ENCODE measurements around the gene ZC3HAV1. TPM values are rescaled to one million over a fixed set of nuclear protein-coding genes. Genes with fewer than 3 reads are reported as not detected.

Gene ZC3HAV1
- total RNA-seq, 4 donors from 2014 or later: 24.4 to 29.7 (median 27.6) TPM

- TF ChIP-seq CTCF (IDR thresholded peaks at IDR 0.05; ENCODE audit: low read depth): no peak
Measured at GRCh38 chr7:139088268-139088667, 21.3 kb downstream of the ZC3HAV1 start.

- TF ChIP-seq CTCF (IDR thresholded peaks at IDR 0.05; ENCODE audit: low read depth): no peak
Measured at GRCh38 chr7:139087212-139087611, 22.3 kb downstream of the ZC3HAV1 start.

- TF ChIP-seq CTCF (IDR thresholded peaks at IDR 0.05; ENCODE audit: low read depth): no peak
Measured at GRCh38 chr7:139086454-139086853, 23.1 kb downstream of the ZC3HAV1 start.

GRCh38 chr7:139084709-139085108, 24.8 kb downstream of the ZC3HAV1 start:
- no peak for TF ChIP-seq CTCF (IDR thresholded peaks at IDR 0.05; ENCODE audit: low read depth)

GRCh38 chr7:139081584-139081983, 27.9 kb downstream of the ZC3HAV1 start:
- no peak for TF ChIP-seq CTCF (IDR thresholded peaks at IDR 0.05; ENCODE audit: low read depth)

GRCh38 chr7:139080905-139081304, 28.6 kb downstream of the ZC3HAV1 start:
- no peak for TF ChIP-seq CTCF (IDR thresholded peaks at IDR 0.05; ENCODE audit: low read depth)

GRCh38 chr7:139079861-139080260, 29.7 kb downstream of the ZC3HAV1 start:
- no peak for TF ChIP-seq CTCF (IDR thresholded peaks at IDR 0.05; ENCODE audit: low read depth)
